WTC11 (cell line): ENCODE measurements around the gene HIKESHI.

Experiments
- CREB1 ChIP-seq: sonication (generic); formaldehyde crosslinking; IDR thresholded peaks from 2 replicates; pipeline ENCODE4 v1.8.0; 2023; ENCODE audit warnings: mild to moderate bottlenecking, missing genetic modification reagents
- CREM ChIP-seq: sonication (generic); formaldehyde crosslinking; IDR thresholded peaks from 2 replicates; pipeline ENCODE4 v1.8.1; 2022; ENCODE audit warnings: mild to moderate bottlenecking, missing genetic modification reagents, moderate library complexity
- FOXK1 ChIP-seq: sonication (generic); formaldehyde crosslinking; IDR thresholded peaks from 2 replicates; pipeline ENCODE4 v1.8.0; 2022; ENCODE audit warnings: mild to moderate bottlenecking, moderate library complexity, missing genetic modification reagents
- GABPB1 ChIP-seq: sonication (generic); formaldehyde crosslinking; IDR thresholded peaks from 2 replicates; pipeline ENCODE4 v1.8.1; 2023; ENCODE audit warnings: mild to moderate bottlenecking, missing genetic modification reagents
- JUN ChIP-seq: sonication (generic); formaldehyde crosslinking; IDR thresholded peaks from 2 replicates; pipeline ENCODE4 v1.8.0; 2023; ENCODE audit warnings: mild to moderate bottlenecking, missing genetic modification reagents
- ZNF121 ChIP-seq: sonication (generic); formaldehyde crosslinking; IDR thresholded peaks from 2 replicates; pipeline ENCODE4 v1.8.0; 2023; ENCODE audit warnings: missing genetic modification reagents
- ZNF138 ChIP-seq: sonication (generic); formaldehyde crosslinking; conservative IDR thresholded peaks from 2 replicates; pipeline ENCODE4 v1.8.1; 2022; ENCODE audit warnings: mild to moderate bottlenecking, moderate library complexity, missing genetic modification reagents
- ZNF317 ChIP-seq: sonication (generic); formaldehyde crosslinking; IDR thresholded peaks from 2 replicates; pipeline ENCODE4 v1.8.1; 2023; ENCODE audit warnings: low read depth, mild to moderate bottlenecking, moderate library complexity, missing genetic modification reagents, borderline replicate concordance
- TF ChIP-seq, protein P1 (sequence below): sonication (generic); formaldehyde crosslinking; IDR thresholded peaks from 2 replicates; pipeline ENCODE4 v1.8.1; 2023; ENCODE audit warnings: mild to moderate bottlenecking, moderate library complexity, missing genetic modification reagents
- TF ChIP-seq, protein P2 (sequence below): sonication (generic); formaldehyde crosslinking; IDR thresholded peaks from 2 replicates; pipeline ENCODE4 v1.8.0; 2022; ENCODE audit warnings: mild to moderate bottlenecking, missing genetic modification reagents
- TF ChIP-seq, protein P3 (sequence below): fragments of 200-600 bp; IDR thresholded peaks from 2 replicates; pipeline ENCODE4 v1.8.0; 2022; ENCODE audit warnings: antibody characterized with exemption
- TF ChIP-seq, protein P4 (sequence below): sonication (generic); formaldehyde crosslinking; IDR thresholded peaks from 2 replicates; pipeline ENCODE4 v1.8.0; 2023; ENCODE audit warnings: missing genetic modification reagents

DNA sequence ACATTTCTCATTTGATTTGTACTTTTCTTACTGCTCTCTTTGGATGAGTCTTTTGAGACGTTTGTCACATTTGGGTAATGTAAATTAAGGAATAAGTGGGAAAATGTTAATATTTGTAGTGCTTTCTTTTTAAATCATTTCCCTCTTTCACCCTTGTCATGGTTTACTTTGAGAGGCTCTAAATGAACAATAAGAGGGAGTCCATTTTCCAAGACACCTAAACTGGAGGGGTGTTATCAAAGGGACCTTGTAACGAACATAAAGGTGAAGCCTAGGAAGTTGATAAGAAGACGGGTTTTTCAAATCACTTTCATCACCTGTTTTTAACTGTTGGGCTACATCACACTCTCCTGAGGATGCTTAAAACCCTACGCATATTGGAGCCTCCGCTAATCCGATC lies 45.4 kb upstream of the HIKESHI start:
- TF ChIP-seq CREB1, result no peak
- TF ChIP-seq, protein P1, sequence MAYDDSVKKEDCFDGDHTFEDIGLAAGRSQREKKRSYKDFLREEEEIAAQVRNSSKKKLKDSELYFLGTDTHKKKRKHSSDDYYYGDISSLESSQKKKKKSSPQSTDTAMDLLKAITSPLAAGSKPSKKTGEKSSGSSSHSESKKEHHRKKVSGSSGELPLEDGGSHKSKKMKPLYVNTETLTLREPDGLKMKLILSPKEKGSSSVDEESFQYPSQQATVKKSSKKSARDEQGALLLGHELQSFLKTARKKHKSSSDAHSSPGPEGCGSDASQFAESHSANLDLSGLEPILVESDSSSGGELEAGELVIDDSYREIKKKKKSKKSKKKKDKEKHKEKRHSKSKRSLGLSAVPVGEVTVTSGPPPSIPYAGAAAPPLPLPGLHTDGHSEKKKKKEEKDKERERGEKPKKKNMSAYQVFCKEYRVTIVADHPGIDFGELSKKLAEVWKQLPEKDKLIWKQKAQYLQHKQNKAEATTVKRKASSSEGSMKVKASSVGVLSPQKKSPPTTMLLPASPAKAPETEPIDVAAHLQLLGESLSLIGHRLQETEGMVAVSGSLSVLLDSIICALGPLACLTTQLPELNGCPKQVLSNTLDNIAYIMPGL, result no peak
- TF ChIP-seq, protein P2, sequence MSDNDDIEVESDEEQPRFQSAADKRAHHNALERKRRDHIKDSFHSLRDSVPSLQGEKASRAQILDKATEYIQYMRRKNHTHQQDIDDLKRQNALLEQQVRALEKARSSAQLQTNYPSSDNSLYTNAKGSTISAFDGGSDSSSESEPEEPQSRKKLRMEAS, result no peak
- TF ChIP-seq, protein P3, sequence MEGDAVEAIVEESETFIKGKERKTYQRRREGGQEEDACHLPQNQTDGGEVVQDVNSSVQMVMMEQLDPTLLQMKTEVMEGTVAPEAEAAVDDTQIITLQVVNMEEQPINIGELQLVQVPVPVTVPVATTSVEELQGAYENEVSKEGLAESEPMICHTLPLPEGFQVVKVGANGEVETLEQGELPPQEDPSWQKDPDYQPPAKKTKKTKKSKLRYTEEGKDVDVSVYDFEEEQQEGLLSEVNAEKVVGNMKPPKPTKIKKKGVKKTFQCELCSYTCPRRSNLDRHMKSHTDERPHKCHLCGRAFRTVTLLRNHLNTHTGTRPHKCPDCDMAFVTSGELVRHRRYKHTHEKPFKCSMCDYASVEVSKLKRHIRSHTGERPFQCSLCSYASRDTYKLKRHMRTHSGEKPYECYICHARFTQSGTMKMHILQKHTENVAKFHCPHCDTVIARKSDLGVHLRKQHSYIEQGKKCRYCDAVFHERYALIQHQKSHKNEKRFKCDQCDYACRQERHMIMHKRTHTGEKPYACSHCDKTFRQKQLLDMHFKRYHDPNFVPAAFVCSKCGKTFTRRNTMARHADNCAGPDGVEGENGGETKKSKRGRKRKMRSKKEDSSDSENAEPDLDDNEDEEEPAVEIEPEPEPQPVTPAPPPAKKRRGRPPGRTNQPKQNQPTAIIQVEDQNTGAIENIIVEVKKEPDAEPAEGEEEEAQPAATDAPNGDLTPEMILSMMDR, result no peak
- TF ChIP-seq FOXK1 (CRISPR knock-in tag), result no peak
- TF ChIP-seq CREM (CRISPR knock-in tag), result no peak
- TF ChIP-seq JUN, result no peak
- no peak for TF ChIP-seq ZNF121 (CRISPR knock-in tag)
- no peak for TF ChIP-seq ZNF138
- TF ChIP-seq ZNF317 (CRISPR knock-in tag), result no peak
- no peak for TF ChIP-seq GABPB1 (CRISPR knock-in tag)
- TF ChIP-seq, protein P4, sequence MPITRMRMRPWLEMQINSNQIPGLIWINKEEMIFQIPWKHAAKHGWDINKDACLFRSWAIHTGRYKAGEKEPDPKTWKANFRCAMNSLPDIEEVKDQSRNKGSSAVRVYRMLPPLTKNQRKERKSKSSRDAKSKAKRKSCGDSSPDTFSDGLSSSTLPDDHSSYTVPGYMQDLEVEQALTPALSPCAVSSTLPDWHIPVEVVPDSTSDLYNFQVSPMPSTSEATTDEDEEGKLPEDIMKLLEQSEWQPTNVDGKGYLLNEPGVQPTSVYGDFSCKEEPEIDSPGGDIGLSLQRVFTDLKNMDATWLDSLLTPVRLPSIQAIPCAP (CRISPR knock-in tag), result no peak
